ENCODE results near the gene EPS8. TPM values are rescaled to one million over a fixed set of nuclear protein-coding genes. Genes with fewer than 3 reads are reported as not detected.
A peak's percentile ranks its signal among the peaks of the same experiment; 100 is the strongest.

EPS8 gene
- total RNA-seq, 1 donor from 2014 or later = 35.3 TPM

DNA sequence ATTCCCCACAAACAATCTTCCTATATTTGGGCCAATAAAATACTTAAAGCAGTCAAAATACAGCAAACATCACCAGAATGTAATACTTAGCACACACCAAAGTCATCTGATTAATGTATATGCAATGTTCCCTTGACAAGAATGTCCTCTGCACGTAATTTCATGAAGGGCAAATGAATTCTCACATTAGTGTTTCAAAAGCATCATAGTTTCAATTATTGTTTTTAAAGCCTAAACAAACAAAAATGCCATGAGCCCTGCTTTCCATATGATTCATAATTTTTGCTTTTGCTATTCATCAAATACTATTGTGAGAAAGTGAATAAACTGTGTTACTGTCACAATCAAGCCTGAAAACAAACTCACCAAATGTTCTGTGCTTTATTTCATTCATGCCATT is 156.0 kb downstream of the EPS8 start:
- Histone ChIP-seq H3K27me3 (ENCODE audit: control insufficient read depth, insufficient read depth, low read length) (no peaks in the 10 kb centered on the region), H3K4me3 (ENCODE audit: low read depth, low read length) (no peak overlapping the region), H3K36me3 (ENCODE audit: control insufficient read depth, insufficient read depth, low read length) (no peaks in the 10 kb centered on the region)
- FAIRE-seq = no peak
- DNase-seq (ENCODE audit: low read depth) = peak; percentile 12
- TF ChIP-seq, protein P1, sequence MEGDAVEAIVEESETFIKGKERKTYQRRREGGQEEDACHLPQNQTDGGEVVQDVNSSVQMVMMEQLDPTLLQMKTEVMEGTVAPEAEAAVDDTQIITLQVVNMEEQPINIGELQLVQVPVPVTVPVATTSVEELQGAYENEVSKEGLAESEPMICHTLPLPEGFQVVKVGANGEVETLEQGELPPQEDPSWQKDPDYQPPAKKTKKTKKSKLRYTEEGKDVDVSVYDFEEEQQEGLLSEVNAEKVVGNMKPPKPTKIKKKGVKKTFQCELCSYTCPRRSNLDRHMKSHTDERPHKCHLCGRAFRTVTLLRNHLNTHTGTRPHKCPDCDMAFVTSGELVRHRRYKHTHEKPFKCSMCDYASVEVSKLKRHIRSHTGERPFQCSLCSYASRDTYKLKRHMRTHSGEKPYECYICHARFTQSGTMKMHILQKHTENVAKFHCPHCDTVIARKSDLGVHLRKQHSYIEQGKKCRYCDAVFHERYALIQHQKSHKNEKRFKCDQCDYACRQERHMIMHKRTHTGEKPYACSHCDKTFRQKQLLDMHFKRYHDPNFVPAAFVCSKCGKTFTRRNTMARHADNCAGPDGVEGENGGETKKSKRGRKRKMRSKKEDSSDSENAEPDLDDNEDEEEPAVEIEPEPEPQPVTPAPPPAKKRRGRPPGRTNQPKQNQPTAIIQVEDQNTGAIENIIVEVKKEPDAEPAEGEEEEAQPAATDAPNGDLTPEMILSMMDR (IDR thresholded peaks at IDR 0.05; ENCODE audit: insufficient read depth, low read length, severe bottlenecking) = no peak

DNA sequence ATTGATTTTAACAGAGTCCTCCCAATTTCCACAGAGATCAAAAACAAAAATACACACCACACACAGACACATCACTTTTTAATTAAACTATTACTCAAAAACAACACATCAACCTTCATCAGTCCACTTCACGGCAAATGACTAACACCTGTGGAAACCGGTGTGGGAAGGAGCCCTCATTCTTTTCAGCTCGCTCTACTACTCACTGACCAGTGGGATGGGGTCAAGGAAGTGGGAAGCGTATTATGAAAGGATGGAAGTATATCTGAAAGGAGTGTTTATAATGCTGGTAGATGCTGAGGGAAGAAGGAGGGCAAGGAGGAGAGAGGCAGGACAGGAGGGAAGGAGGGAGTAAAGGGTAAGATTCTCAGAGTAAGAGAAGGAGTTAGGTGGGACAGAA is 156.5 kb downstream of the EPS8 start:
- DNase-seq (ENCODE audit: low read depth) (no peak), FAIRE-seq (no peak)
- no peak overlapping the region for H3K4me3 ChIP-seq (ENCODE audit: low read depth, low read length)
- H3K36me3 ChIP-seq (ENCODE audit: control insufficient read depth, insufficient read depth, low read length) = no peaks in the 10 kb centered on the region
- TF ChIP-seq, protein P1 (IDR thresholded peaks at IDR 0.05; ENCODE audit: insufficient read depth, low read length, severe bottlenecking) = no peak
- H3K27me3 ChIP-seq (ENCODE audit: control insufficient read depth, insufficient read depth, low read length) = no peaks in the 10 kb centered on the region

DNA sequence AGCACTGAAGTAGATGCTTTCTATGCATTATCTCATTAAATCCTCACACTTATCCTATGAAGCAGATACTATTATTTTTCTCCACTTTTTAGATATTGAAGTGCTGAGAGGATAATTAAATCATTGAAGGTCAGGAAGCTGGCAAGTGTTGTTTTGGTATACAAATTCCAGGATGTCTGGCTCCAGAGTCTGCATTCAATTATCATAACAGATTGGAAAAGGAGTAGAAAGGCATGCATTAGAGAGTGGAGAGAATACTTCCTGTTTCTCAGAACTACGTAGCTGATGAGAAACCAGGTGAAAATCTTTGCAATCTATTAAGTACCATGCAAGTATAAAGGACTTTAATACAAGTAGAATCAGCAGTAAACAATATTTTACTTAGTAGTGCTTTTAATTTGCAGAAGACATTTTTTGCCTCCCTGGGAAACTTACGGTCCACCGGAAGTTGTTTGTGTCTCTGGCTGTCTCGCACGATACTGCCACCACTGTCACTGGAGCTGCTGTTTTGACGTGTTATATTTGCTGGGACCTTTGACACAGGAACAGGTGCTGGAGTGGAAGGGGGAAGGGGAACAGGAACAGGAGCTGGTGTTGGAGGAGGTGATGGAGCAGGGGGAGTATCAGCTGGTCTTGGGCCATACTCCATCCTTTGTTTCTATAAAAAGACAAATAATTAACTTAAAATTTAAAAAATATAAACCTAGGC is 158.0 kb downstream of the EPS8 start:
- Histone ChIP-seq H3K4me3 (ENCODE audit: low read depth, low read length) (no peak overlapping the region), H3K36me3 (ENCODE audit: control insufficient read depth, insufficient read depth, low read length) (no peaks in the 10 kb centered on the region), H3K27me3 (ENCODE audit: control insufficient read depth, insufficient read depth, low read length) (no peaks in the 10 kb centered on the region)
- TF ChIP-seq, protein P1 (IDR thresholded peaks at IDR 0.05; ENCODE audit: insufficient read depth, low read length, severe bottlenecking) = no peak
- DNase-seq (ENCODE audit: low read depth) (no peak), FAIRE-seq (no peak)

DNA sequence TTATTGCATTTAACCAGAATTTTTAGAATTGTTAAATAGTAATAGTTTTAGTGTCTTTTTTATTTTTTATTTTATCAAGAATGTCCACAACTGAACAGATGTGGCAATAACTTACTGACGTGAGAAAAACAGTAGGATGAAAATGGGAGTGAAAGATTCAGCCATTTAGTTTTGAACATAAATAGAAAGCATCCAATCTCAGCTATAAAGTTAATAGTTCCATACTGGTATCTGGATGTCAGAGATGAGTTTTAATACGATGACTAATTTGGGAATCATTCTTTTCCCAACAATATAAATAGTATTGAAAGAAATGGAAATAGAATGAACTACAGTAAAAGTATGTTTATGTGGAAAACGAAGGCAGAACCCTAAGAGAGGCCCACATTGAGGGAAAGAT is 159.4 kb downstream of the EPS8 start:
- no peak overlapping the region for H3K4me3 ChIP-seq (ENCODE audit: low read depth, low read length)
- no peaks in the 10 kb centered on the region for H3K36me3 ChIP-seq (ENCODE audit: control insufficient read depth, insufficient read depth, low read length)
- FAIRE-seq (no peak), DNase-seq (ENCODE audit: low read depth) (peak; percentile 39)
- TF ChIP-seq, protein P1 (IDR thresholded peaks at IDR 0.05; ENCODE audit: insufficient read depth, low read length, severe bottlenecking) = no peak
- H3K27me3 ChIP-seq (ENCODE audit: control insufficient read depth, insufficient read depth, low read length) = no peaks in the 10 kb centered on the region

DNA sequence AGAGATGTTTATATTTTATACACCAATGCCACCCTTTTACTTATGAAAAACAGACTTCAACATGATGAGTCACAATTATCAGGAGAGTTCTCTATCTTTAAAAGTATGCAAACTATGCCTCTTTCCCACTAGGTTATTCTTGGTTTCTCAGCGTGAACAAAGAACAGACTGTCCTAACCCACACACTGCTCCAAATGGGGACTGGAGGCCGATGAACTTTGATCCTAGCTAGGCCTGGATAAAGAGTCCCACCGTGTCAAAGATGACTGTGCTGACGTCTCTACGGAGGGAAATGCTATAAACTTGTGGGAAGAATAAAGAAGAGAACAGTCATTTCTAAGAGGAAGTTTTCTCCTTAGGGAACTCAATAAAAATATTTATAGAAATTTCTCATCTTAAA is 160.1 kb downstream of the EPS8 start:
- H3K4me3 ChIP-seq (ENCODE audit: low read depth, low read length) = no peak overlapping the region
- H3K27me3 ChIP-seq (ENCODE audit: control insufficient read depth, insufficient read depth, low read length) = no peaks in the 10 kb centered on the region
- FAIRE-seq (no peak), DNase-seq (ENCODE audit: low read depth) (peak; percentile 69)
- TF ChIP-seq, protein P1 (IDR thresholded peaks at IDR 0.05; ENCODE audit: insufficient read depth, low read length, severe bottlenecking) = no peak
- no peaks in the 10 kb centered on the region for H3K36me3 ChIP-seq (ENCODE audit: control insufficient read depth, insufficient read depth, low read length)
